Transverse colon (tissue), 4 donors: ENCODE measurements around the gene CCRL2. TPM values are rescaled to one million over a fixed set of nuclear protein-coding genes. Genes with fewer than 3 reads are reported as not detected.

Experiments
- DNase-seq: peaks from one replicate; pipeline ENCODE4 v3.0.0-alpha.2; 2019
- H3K27ac ChIP-seq, 4 donors: fragments of 200-600 bp; sonication (generic); 2 replicates each; pipeline ENCODE4 v1.5.1; 2016 to 2018; ENCODE audit warnings: inconsistent platforms in 4 of 4
- H3K27me3 ChIP-seq: fragments of 200-600 bp; sonication (generic); 2 replicates; pipeline ENCODE4 v1.5.1; 2017; ENCODE audit warnings: inconsistent platforms
- H3K36me3 ChIP-seq, 4 donors: fragments of 200-600 bp; sonication (generic); 2 replicates each; pipeline ENCODE4 v1.5.1; 2017 to 2019; ENCODE audit warnings: inconsistent platforms in 4 of 4
- H3K4me1 ChIP-seq, 4 donors: fragments of 200-600 bp; sonication (generic); 2 replicates each; pipeline ENCODE4 v1.5.1; 2017 to 2020; ENCODE audit warnings: inconsistent platforms in 4 of 4
- H3K4me3 ChIP-seq, 4 donors: fragments of 200-600 bp; sonication (generic); 1 replicate in 1 of 4; 2 replicates in 3 of 4; pipeline versions ENCODE4 v1.5.1 to v1.6.1; 2017 to 2019; ENCODE audit warnings: inconsistent platforms in 4 of 4
- H3K9me3 ChIP-seq, 2 donors: fragments of 200-600 bp; sonication (generic); 2 replicates each; pipeline ENCODE4 v1.5.1; 2017 to 2019; ENCODE audit warnings: inconsistent platforms in 2 of 2
- EP300 ChIP-seq: sonication (generic); formaldehyde crosslinking; IDR thresholded peaks from one replicate; pipeline ENCODE4 v1.6.1; 2017; ENCODE audit warnings: antibody characterized with exemption, low read depth
- POLR2A ChIP-seq: fragments of 450-650 bp; IDR thresholded peaks from one replicate; pipeline ENCODE4 v1.6.1; 2016; ENCODE audit warnings: antibody characterized with exemption, mild to moderate bottlenecking, moderate library complexity
- POLR2AphosphoS5 ChIP-seq, 3 donors: sonication (generic); formaldehyde crosslinking; IDR thresholded peaks; one replicate each; pipeline ENCODE4 v1.6.1; 2016; ENCODE audit warnings: antibody characterized with exemption in 3 of 3
- WGBS, 2 donors: methylation state at CpG; one replicate each; pipeline ENCODE4 v1.1.5; 2018; ENCODE audit warnings: low coverage in 1 of 2; 5-methylcytosine and 5-hydroxymethylcytosine counted together
- in situ Hi-C, 4 donors: fragments of 200-750 bp; cut with MboI; loops; one replicate each; pipeline versions ENCODE4 v1.15.0 to v1.15.1; 2017; ENCODE audit warnings: low sequenced_read_pairs in 3 of 4, low pct_ligation_motif_present in 1 of 4, low pct_unique_long_range_greater_than_20kb in 1 of 4
- intact Hi-C: fragments of 100-400 bp; cut with DNase I; formaldehyde crosslinking; loops from one replicate; pipeline ENCODE4 v1.15.1; 2023; ENCODE audit warnings: low total_unique reads
- total RNA-seq, 4 donors: library from RNA; depleted of rRNA; stranded (reverse); fragments of >200 nt; gene quantifications; one replicate each; pipeline ENCODE4 v1.1.0, GENCODE V29; 2016
- TF ChIP-seq, protein P1 (sequence below), 5 experiments: fragments of 200-600 bp in 3 of 5; fragments of 450-650 bp in 2 of 5; sonication (generic) in 3 of 5; IDR thresholded peaks; 1 replicate in 2 of 5; 2 replicates in 3 of 5; pipeline ENCODE4 v1.5.1; 2016 to 2017; ENCODE audit warnings: antibody characterized with exemption in 5 of 5, inconsistent platforms in 3 of 5, mild to moderate bottlenecking in 2 of 5, moderate library complexity in 1 of 5

Gene CCRL2
- total RNA-seq, 4 donors from 2014 or later, result 2.6 to 13.9 (median 9.8) TPM

DNA sequence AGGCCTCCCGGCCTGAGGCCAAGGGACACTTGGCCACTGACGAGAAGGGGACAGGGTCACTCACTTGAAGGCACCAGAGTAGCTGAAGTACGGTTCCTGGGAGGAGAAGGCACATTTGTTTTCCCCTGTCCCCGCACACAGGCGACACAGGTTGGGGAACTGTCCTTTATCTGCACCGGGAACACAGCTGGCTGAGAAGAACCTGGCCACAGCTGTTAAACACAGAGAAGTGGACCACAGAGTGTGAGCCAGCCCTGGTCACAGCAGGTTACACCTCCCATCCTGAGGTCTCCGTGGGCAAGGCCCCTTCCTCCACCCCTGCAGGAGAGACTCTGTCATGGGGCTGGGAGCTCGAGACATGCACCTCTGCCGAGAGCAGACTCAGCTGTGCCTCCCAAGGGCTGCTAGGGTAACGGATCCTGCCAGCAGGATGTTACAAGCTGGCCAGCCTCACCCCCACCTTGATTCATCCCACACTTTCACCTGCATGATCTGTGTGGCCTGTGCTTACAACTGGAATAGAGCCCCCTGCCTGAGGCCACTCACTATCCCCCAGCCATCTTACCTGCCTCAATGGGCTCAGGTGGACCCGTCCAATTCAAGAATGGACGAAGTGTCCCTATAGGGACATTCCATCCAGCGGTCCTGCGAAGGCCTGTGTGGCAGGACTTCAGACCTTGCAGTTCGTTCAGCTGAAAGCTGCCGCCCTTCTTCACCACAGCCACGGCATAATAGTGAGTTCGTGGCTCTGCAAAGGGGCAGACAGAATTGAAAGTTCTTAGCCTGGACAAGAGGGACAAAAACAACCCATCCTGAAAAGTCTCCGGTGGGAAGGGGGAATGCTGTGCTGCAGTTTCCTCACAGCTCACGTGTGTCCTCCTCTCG lies 48.4 kb downstream of the CCRL2 start:
- H3K27ac ChIP-seq, result no peak overlapping the region
- in situ Hi-C loops, result no loop called here
- 87% methylated on average over 21 of the region's 21 CpGs; no CpG with 5 or more reads in 1 of the 2 donors for WGBS, 2 donors
- H3K9me3 ChIP-seq, result no peaks in the 10 kb centered on the region
- intact Hi-C loops, result no loop called here
- H3K36me3 ChIP-seq, result no peaks in the 10 kb centered on the region
- H3K4me1 ChIP-seq, result no peaks in the 10 kb centered on the region
- no peaks in the 10 kb centered on the region for H3K27me3 ChIP-seq
- DNase-seq, result no peak
- H3K4me3 ChIP-seq, result no peak overlapping the region
- TF ChIP-seq POLR2AphosphoS5 (IDR thresholded peaks at IDR 0.05) (no peak), POLR2A (no peak), EP300 (no peak)
- TF ChIP-seq, protein P1, sequence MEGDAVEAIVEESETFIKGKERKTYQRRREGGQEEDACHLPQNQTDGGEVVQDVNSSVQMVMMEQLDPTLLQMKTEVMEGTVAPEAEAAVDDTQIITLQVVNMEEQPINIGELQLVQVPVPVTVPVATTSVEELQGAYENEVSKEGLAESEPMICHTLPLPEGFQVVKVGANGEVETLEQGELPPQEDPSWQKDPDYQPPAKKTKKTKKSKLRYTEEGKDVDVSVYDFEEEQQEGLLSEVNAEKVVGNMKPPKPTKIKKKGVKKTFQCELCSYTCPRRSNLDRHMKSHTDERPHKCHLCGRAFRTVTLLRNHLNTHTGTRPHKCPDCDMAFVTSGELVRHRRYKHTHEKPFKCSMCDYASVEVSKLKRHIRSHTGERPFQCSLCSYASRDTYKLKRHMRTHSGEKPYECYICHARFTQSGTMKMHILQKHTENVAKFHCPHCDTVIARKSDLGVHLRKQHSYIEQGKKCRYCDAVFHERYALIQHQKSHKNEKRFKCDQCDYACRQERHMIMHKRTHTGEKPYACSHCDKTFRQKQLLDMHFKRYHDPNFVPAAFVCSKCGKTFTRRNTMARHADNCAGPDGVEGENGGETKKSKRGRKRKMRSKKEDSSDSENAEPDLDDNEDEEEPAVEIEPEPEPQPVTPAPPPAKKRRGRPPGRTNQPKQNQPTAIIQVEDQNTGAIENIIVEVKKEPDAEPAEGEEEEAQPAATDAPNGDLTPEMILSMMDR (IDR thresholded peaks at IDR 0.05), result no peak

DNA sequence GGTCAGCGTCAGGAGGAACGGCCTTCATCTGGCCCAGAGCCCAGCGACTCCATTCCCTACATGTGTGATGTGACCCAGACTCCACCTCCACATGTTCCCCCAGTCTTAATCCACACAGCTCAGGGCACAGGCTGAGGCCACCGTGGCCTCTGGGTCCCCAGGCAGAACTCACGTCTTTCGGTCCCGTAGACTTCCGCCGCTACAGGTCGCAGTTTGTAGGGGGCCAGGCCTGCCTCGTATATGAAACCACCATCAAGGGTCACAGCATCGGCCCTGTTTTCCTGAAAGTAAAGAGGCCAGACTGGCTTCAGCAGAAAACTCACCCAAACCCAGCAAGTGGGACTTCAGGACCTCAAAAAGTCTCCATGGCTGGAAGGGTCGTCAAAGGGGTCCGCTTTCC lies 49.1 kb downstream of the CCRL2 start:
- TF ChIP-seq, protein P1 (IDR thresholded peaks at IDR 0.05), result no peak
- TF ChIP-seq EP300 (no peak), POLR2AphosphoS5 (IDR thresholded peaks at IDR 0.05) (no peak), POLR2A (no peak)
- Histone ChIP-seq H3K36me3 (no peaks in the 10 kb centered on the region), H3K27me3 (no peaks in the 10 kb centered on the region), H3K9me3 (no peaks in the 10 kb centered on the region), H3K4me1 (no peaks in the 10 kb centered on the region), H3K4me3 (no peak overlapping the region), H3K27ac (no peak overlapping the region)
- 63 to 89% methylated on average over 2 to 14 of the region's 14 CpGs for WGBS, 2 donors
- intact Hi-C loops (no loop called here), in situ Hi-C loops (no loop called here)
- DNase-seq, result no peak

Other genes with a start within 250 kb of the CCRL2 start
- 1 to 10 TPM in 3 of 4 donors, not detected in 1; 1.9 to 4.4 (median 3.3) TPM for gene CCR1, start 198.9 kb upstream of the CCRL2 start, total RNA-seq
- not detected for gene CCR3, start 164.8 kb upstream of the CCRL2 start, total RNA-seq
- 1 to 10 TPM in 2 of 4 donors, not detected in 2; 1.8 to 4.6 TPM for gene CCR2, start 53.1 kb upstream of the CCRL2 start, total RNA-seq
- gene CCR5, start 36.3 kb upstream of the CCRL2 start, total RNA-seq, result 1 to 10 TPM in 3 of 4 donors, not detected in 1; 1.1 to 3.7 (median 1.4) TPM
- 1 to 10 TPM in 1 of 4 donors, under 1 TPM in 1, not detected in 2; 0.14 to 3.3 TPM for gene LTF, start 57.6 kb downstream of the CCRL2 start, total RNA-seq
- not detected for gene RTP3, start 90.7 kb downstream of the CCRL2 start, total RNA-seq
- 1 to 10 TPM in 2 of 4 donors, under 1 TPM in 1, not detected in 1; 1.00 to 2.0 (median 1.6) TPM for gene LRRC2, start 159.0 kb downstream of the CCRL2 start, total RNA-seq
- gene FAM240A, start 205.3 kb downstream of the CCRL2 start, total RNA-seq, result not detected